ENCODE data around the gene TUBD1. TPM values are rescaled to one million over a fixed set of nuclear protein-coding genes. Genes with fewer than 3 reads are reported as not detected.
"Not testable (repeated sequence)": the region's sequence is repeated elsewhere in the genome, so short reads cannot be mapped to it uniquely, and the experiment has no call there.

TUBD1 gene
- total RNA-seq, 1 donor from 2014 or later, result 16.7 TPM

DNA sequence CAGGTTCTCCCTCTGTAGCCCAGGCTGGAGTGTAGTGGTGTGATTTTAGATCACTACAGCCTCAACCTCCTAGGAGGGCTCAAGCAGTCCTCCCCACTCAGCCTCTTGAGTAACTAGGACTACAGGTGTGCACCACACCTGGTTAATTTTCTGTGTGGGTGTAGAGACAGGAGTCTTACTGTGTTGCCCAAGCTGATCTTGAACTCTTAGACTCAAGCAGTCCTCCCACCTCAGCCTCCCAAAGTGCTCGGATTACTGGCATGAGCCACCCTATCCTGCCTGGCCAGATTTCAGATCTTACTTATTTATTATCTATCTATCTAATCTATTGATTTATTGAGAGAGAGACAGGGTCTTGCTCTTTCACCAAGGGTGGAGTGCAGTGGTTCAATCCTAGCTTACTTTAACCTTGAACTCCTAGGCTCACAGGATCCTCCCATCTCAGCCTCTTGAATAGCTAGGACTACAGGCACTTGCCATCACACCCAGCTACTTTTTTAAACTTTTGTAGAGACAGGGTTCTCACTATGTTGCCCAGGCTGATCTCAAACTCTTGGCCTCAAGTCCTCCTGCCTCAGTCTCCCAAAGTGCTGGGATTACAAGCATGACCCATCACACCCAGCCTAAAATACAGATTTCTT lies 61.8 kb downstream of the TUBD1 start:
- TF ChIP-seq, protein P1, sequence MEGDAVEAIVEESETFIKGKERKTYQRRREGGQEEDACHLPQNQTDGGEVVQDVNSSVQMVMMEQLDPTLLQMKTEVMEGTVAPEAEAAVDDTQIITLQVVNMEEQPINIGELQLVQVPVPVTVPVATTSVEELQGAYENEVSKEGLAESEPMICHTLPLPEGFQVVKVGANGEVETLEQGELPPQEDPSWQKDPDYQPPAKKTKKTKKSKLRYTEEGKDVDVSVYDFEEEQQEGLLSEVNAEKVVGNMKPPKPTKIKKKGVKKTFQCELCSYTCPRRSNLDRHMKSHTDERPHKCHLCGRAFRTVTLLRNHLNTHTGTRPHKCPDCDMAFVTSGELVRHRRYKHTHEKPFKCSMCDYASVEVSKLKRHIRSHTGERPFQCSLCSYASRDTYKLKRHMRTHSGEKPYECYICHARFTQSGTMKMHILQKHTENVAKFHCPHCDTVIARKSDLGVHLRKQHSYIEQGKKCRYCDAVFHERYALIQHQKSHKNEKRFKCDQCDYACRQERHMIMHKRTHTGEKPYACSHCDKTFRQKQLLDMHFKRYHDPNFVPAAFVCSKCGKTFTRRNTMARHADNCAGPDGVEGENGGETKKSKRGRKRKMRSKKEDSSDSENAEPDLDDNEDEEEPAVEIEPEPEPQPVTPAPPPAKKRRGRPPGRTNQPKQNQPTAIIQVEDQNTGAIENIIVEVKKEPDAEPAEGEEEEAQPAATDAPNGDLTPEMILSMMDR (conservative IDR thresholded peaks at IDR 0.05), result no peak
- no peak overlapping the region for H3K4me3 Mint-ChIP-seq
- H3K4me1 Mint-ChIP-seq (ENCODE audit: unreplicated experiment), result peaks cover 40% of the 10 kb centered on the region
- DNase-seq (ENCODE audit: extremely low spot score, unreplicated experiment), result no peak
- H3K27ac Mint-ChIP-seq, result peak overlapping the region; percentile 88
- H3K9me3 Mint-ChIP-seq, result no peaks in the 10 kb centered on the region
- no peaks in the 10 kb centered on the region for H3K27me3 Mint-ChIP-seq
- peaks cover 6% of the 10 kb centered on the region for H3K36me3 Mint-ChIP-seq

- Mint-ChIP-seq H3K27me3 (no peaks in the 10 kb centered on the region), H3K9me3 (no peaks in the 10 kb centered on the region), H3K27ac (peak overlapping the region; percentile 88), H3K36me3 (peaks cover 6% of the 10 kb centered on the region), H3K4me3 (no peak overlapping the region), H3K4me1 (ENCODE audit: unreplicated experiment) (peaks cover 48% of the 10 kb centered on the region)
- TF ChIP-seq, protein P1 (conservative IDR thresholded peaks at IDR 0.05), result no peak
- no peak for DNase-seq (ENCODE audit: extremely low spot score, unreplicated experiment)
Observed at GRCh38 chr17:59830007-59830630, 62.6 kb downstream of the TUBD1 start.

- peaks cover 6% of the 10 kb centered on the region for H3K36me3 Mint-ChIP-seq
- no peaks in the 10 kb centered on the region for H3K27me3 Mint-ChIP-seq
- H3K27ac Mint-ChIP-seq, result peak overlapping the region; percentile 88
- no peak for DNase-seq (ENCODE audit: extremely low spot score, unreplicated experiment)
- H3K4me3 Mint-ChIP-seq, result peak overlapping the region; percentile 60
- TF ChIP-seq, protein P1 (conservative IDR thresholded peaks at IDR 0.05), result no peak
- peaks cover 48% of the 10 kb centered on the region for H3K4me1 Mint-ChIP-seq (ENCODE audit: unreplicated experiment)
- no peaks in the 10 kb centered on the region for H3K9me3 Mint-ChIP-seq
Observed at GRCh38 chr17:59829217-59830006, 63.3 kb downstream of the TUBD1 start.

DNA sequence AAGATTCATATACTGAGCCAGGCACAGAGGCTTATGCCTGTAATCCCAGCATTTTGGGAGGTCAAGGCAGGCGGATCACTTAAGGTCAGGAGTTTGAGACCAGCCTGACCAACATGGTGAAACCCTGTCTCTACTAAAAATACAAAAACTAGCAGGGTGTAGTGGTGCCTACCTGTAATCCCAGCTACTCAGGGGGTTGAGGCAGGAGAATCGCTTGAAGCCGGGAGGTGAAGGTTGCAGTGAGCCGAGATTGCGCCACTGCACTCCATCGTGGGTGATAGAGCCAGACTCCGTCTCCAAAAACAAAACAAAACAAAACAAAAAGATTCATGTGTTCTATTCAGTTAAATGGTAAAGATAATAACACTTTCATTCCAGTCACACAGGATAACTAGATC lies 63.9 kb downstream of the TUBD1 start:
- H3K36me3 Mint-ChIP-seq; H3K9me3 Mint-ChIP-seq; H3K27me3 Mint-ChIP-seq; DNase-seq (ENCODE audit: extremely low spot score, unreplicated experiment): not testable (repeated sequence)
- H3K27ac Mint-ChIP-seq, result peak overlapping the region; percentile 88
- H3K4me3 Mint-ChIP-seq, result peak overlapping the region; percentile 60
- H3K4me1 Mint-ChIP-seq (ENCODE audit: unreplicated experiment), result peaks cover 48% of the 10 kb centered on the region

- Mint-ChIP-seq H3K9me3 (no peaks in the 10 kb centered on the region), H3K36me3 (peaks cover 3% of the 10 kb centered on the region), H3K4me1 (ENCODE audit: unreplicated experiment) (peaks cover 48% of the 10 kb centered on the region), H3K4me3 (peak overlapping the region; percentile 60), H3K27ac (peak overlapping the region; percentile 88), H3K27me3 (no peaks in the 10 kb centered on the region)
- DNase-seq (ENCODE audit: extremely low spot score, unreplicated experiment), result no peak
- TF ChIP-seq, protein P1 (conservative IDR thresholded peaks at IDR 0.05), result no peak
Observed at GRCh38 chr17:59828478-59828760, 64.3 kb downstream of the TUBD1 start.
